HG03571 (cell line): ENCODE results near the gene SLC39A12.
"Not testable (repeated sequence)": the region's sequence is repeated elsewhere in the genome, so short reads cannot be mapped to it uniquely, and the experiment has no call there.

Experiments used
- ATAC-seq: cut with Tn5 transposase; IDR thresholded peaks from one replicate; pipeline ENCODE4 v1.9.1; 2021; ENCODE audit not compliant: unreplicated experiment

The SLC39A12 gene

DNA sequence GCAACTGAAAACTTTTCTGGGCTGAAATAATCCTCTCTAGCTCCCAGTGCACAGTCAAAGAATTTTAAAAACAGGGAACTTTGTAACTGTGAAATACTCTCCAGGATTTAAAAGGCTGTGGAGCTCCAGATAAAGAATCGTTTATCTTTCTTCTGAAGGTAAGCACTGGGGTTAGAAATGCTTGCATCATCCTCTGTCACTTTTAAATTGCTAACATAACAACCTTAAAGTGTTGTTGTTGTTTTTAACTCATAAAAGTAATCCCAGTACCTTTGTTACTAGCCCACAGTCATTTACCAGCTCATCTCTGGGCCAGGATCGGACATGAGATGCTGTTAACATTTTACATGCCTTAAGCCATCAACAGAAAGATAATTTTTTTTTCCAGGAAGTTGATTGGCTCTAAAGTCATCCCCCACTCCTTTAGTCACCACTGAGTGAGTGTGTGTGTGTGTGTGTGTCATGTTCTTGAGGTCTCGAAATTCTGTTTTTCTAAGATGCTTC, at the start of gene SLC39A12:
Gene SLC39A12 (plus strand): TSS at position 51 of the 504 bp plus-strand sequence. CDS start 1,359 bp downstream, outside the sequence.
- ATAC-seq = no peak

DNA sequence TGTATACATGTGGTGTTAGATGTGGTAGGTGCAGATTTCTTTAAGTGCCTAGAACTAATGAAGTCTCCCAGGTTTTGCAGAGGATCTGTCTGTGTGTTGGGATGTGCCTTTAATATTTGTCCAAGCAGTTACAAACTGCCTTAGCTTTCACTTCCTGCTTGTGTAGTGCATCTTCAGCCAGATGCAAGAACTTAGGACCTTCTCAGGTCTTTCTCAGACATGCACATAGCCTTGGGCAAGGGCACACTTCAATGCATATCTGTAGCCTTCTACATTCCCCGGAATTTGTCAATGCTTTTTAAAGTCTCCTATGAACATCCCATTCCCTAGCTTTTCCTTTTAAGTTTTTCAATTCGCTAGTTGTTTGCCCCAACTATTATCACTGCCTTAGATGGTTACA, 47.2 kb upstream of the SLC39A12 start:
- ATAC-seq = no peak

DNA sequence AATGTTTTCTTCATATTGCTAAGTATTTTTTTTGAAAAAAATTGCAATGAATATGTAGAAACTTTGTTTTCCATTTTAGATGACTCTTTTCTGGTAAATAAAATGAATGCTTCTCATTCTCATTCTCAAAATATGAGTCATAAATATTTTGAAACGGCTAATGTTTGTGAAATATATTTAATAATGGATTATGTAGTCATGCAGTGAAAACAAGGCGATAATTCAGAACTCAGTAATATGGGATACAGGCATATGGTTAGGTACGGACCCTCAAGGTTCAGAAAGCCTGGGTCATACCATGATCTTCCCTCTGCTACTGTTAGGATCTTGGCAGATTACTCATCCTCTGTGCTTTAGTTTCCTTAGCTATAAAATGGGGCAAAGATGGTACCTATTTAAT, 46.2 kb upstream of the SLC39A12 start:
- ATAC-seq = no peak

DNA sequence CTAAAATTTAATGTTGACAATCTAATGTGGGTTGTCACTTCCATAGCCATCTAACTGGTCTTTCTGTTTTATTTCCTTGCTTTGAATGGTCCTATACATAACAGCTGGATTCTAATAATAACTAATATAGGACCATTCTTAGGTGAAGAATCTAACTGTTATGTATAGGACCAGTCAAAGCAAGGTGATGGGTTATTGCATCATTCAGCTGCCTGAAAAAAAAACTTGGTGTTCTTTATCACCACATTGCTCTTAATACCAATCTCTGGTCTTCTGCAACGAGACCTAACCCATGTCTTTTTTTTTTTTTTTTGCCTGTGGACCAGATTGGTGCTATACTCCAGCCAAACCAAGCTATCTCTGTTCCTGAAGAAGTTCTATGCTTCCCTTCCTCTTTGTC, 45.7 kb upstream of the SLC39A12 start:
- ATAC-seq = no peak

DNA sequence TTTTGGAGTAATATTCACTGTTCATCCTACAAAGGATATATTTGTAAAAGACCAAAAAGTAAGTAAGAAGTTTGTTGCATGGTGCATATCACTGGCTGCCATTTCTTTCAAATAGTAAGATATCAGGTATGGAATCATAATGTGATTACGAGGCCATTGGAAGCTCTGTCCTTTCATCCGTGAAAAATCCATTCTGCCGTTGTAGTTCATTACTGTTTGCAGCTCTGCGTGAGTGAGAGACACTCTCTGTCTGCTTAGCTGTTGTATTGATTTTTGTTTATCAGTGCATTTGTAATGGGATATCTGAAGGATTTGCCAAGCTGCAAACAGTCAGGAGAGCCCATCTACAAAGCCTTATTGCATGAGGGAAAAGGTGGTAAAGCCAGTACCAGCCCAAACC, 44.1 kb upstream of the SLC39A12 start:
- no peak for ATAC-seq

DNA sequence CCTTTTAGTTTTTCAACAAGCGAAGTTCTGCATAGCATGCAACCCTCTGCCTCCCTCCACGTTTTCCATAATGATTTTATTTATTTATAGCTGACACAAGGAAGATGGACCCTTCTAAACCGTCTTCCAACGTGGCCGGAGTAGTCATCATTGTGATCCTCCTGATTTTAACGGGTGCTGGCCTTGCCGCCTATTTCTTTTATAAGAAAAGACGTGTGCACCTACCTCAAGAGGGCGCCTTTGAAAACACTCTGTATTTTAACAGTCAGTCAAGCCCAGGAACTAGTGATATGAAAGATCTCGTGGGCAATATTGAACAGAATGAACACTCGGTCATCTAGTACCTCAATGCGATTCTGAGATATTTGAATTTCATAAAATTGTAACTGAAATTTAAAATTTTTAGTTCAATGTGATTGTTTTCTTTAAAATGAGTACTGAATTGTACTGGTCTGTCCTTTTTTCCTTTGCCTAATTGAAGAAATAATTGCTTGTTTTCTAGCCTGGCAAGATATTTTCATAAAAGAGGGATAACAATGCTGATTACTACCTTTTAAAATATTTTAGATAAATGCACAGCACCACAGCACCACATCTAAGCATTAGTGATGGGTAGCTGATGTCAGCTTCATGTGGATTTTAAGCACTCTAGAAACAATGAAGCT, 41.5 kb upstream of the SLC39A12 start:
- no peak for ATAC-seq

DNA sequence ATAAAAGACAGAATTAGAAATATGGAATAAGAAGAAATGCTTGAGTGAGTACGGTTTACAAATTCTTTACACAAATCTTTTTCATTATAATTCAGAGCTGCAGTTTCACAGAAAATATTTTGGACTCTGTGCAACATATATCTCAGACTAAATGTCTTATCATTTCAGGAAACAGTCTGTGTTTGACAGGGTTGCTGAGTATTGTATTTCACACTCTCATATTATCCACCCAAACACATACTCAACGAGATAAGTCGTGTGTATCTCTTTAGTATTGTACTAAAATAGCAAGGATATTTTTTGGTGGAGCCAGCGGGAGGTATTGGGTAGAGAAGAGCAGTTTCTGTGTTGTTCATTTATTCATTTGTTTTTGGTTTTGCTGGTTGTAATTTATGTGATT, 39.0 kb upstream of the SLC39A12 start:
- ATAC-seq = no peak

DNA sequence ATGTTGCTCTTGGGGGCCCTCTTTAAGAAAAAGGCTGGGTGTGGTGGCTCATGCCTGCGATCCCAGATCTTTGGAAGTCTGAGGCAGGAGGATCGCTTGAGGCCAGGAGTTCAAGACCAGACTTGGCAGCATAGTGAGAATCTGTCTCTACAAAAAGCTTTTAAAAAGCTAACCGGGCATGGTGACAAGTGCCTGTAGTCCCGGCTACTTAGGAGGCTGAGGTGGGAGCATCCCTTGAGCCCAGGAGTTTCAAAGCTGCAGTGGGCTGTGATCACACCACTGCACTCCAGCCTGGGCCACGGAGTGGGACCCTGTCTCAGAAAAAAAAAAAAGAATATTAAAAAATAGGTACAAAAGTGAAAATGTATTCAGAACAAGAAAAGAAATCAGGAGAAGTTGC, 38.1 kb upstream of the SLC39A12 start:
- ATAC-seq = no peak

DNA sequence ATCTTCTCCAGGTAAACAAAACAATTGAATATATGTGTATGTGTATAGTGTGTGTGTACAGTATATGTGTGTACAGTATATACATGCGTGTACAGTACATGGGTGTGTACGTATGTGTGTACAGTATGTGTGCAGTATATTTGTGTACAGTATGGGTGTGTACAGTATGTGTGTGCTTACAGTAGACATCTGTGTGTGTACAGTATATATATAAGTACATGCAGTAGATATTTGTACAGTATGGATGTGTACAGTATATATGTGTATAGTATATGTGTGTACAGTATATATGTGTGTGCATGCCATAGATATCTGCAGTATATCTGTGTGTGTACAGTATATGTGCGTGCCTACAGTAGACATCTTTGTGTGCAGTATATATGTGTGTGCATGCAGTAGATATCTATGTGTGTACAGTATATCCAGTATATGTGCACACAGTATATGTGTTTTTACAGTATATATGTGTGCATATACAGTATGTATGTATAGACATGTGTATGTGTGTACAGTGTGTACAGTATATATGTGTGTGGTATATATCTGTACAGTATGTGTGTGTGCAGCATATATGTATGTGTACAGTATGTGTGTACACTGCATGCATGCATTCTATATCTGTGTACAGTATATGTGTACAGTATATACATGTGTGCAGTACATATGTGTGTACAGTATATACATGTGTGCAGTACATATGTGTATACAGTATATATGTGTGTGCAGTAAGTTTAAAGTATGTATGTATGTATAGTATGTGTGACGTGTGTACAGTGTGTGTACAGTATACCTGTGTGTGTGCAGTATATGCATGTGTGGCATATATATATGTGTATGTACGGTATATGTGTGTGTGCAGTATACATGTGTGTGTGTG, 37.3 kb upstream of the SLC39A12 start:
- no peak for ATAC-seq

DNA sequence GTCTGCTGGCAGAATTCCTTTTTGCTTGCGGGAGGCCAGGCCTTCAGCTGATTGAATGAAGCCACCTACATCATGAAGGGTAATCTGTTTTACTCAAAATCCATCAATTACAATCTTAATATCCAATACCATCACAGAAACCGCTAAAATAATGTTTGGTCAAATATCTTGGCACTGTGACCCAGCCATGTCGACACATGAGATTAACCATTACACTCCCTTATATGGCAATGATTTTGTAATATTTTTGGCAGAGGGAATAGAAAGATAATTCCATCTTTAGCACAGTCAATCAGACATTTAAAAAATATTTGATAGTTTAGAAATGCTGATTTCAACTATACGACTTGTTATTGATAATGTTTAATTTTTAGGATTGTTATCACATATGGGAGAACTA, 36.5 kb upstream of the SLC39A12 start:
- no peak for ATAC-seq

DNA sequence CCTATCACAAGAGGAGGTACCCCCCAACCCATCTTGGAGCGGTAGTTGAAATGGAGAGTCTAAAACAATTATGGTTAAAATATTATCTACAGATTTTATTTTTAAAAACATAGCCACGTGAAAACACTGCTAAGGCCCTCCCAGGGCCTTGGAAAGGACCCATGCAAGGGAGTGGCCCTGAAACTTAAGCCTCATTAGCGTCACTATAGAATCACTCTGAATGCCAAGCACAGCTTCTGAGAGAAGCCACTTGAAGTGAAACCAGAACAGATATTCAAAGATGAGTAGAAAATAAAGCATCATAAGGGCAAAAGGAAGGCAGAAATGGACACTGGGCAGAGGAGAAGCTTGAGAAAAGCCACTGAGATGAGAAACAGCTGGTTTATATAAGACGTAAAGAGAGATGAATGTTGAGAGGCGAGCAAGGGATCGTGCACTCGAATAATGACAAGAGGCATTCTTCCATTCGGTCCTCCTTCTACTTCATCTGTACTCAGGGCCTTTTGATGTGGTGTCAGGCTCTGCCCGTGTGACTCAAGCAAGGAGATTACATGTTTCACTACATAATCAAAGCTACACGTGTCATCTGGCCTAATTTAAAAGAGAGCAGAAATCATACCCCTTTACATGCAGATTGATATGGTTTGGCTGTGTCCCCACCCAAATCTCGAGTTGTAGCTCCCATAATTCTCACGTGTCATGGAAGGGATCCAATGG, 33.4 kb upstream of the SLC39A12 start:
- no peak for ATAC-seq

DNA sequence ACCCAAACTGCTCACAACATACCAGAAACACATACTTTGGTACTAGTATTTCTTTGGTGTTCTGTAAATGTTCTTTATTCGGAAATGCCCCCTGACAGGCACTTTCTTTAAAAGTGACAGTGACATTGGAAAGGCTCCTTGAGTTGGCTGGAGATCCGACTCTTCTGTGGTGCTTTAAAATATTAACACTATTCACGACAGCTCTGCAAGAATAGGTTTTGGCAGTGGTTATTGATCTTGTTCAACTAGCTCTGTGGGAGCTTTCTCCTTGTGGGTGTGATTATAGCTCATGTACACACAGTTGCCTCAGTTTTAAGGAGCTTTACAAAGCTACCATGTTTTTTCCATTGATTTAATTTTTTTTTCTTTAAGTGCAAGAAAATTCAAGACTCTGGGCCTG, 30.3 kb upstream of the SLC39A12 start:
- ATAC-seq = no peak

DNA sequence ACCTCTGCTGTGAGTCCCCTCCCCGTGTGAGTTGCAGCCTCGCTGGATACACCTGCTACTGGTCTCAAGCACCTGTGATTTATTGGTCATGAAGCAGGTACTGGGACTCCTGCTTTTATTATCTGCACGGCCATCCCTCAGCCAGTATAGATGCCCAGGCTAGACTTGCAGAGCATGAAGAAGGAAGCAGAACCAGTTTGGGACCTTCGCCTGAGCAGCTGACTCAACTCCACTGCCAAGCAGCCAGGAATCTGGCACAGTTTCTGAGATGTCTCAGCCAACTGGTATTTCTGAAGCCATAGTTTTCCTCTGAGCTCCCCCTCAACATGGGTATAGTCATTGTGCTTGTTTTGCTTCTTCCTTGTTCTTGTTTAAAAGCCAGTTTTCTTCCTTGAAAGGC, 28.0 kb upstream of the SLC39A12 start:
- no peak for ATAC-seq

DNA sequence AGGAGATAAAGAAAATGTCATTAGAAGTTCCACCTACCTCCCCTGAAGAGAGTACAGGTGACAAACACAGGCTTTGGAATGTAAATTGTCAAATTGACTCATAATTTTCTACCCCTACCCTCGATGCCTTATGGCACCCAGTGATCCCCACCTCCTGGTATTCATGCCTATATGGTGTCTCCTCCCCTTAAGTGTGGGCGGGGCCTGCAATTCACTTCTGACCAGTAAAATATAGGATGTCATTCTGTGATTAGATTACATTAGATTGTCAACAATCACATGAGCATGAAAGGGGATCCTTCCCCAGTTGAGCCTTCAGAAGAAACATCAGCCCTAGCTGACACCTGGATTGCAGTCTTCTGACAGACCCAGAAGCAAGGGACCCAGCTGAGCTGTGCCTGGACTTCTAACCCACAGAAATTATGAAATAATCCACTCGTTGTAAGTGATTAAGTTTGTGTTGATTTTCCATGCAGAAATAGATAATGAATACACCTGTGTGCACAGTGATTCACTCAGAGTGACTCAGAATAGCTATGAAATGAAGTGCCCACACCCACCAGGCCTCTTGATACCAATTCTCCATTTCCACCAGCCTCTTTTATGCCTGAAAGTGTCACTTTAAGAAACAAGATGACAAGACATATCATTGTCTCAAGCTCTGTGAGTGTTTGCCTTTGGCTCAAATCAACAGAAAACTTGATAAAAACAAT, 8.5 kb upstream of the SLC39A12 start:
- ATAC-seq = no peak

DNA sequence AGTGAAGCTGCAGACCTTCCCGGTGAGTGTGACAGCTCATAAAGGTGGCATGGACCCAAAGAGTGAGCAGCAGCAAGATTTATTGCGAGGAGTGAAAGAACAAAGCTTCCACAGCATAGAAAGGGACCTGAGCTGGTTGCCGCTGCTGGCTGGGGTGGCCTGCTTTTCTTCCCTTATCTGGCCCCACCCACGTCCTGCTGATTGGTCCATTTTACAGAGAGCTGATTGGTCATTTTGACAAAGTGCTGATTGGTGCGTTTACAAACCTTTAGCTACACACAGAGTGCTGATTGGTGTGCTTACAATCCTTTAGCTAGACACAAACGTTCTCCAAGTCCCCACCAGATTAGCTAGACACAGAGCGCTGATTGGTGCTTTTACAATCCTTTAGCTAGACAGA, 1.4 kb upstream of the SLC39A12 start:
- ATAC-seq = not testable (repeated sequence)

DNA sequence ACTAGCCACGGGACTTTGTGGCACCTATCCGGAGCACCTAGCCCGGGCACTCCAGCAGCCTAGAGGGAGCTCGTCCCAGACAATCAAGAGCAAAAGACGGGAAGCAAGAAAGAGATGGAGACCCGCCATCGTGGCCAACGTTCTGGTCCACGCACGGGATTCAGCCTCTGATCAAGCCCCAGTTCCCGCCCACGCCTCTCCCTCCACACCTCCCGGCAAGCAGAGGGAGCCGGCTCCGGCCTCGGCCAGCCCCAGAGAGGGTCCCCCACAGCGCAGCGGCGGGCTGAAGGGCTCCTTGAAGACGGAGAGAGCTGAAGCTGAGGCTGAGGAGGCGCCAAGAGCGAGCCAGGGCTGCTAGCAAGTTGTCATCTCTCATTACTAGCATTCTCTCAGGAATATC, 992 bp upstream of the SLC39A12 start:
- ATAC-seq = no peak

DNA sequence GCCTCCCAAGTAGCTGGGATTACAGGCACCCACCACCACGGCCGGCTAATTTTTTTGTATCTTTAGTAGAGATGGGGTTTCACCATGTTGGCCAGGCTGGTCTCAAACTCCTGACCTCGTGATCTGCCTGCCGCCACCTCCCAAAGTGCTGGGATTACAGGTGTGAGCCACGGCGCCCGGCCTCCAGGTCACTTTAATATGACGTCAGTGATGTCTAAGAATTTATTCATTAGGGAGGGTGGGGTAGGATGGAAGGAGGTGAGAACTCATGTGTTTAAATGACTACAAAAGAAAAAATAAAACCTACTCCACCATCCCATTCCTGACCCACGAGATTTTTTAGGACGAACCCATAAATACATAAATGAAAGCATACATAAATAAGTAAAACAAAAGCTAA, 2.7 kb downstream of the SLC39A12 start:
- not testable (repeated sequence) for ATAC-seq

DNA sequence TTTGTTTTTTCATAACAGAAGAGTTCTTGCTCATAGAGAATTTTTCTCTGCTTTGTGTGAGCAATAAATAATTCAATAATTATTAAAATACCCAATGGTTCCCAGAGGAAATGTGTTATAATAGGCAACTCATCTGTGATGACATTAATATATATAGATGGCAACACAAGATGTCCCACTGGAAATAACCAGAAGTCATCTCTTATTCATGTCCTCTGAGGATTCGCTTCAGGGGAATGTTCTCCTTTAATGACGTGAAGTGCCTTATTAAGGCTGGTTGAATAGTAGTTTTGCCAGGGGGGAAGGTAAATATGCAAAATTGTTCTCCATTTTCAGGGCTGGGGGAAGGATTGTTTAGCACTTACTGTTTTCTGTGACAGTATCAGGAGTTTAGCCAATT, 3.1 kb downstream of the SLC39A12 start:
- ATAC-seq = no peak

DNA sequence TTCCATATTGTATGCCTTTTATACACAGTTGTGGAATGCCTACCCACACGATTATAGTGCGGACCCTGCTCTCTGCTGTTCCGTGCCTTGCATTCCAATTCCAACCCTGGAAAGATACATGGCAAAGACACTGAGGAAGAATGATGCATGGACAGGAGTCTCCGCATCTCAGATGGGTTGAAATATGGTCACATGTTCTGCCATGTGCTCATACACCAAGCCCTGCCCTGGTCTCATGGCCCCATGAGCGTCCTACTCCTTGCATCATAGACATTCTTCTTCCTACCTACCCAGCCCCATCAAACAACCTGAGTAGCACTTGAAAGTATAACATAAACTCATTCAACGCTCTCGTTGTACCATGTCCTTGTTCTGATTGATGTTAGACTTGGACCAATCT, 6.3 kb downstream of the SLC39A12 start:
- no peak for ATAC-seq

DNA sequence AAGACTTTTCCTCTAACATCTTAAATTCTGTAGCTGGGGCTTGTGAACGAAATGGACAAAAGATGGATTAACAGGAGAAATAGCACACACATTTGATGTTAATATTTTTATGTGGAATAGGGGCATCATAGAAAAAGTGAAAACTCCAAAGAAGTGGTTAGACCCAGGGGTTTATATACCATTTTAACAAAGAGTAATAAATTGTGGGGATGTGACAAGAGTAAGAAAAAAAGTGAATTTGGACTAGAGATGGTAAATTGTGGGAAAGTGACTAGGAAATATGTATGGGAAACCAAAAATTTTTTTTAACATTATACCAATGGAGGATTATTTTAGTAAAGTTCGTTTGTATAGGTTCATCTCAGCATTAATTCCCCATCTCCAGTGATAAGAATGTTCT, 8.2 kb downstream of the SLC39A12 start:
- ATAC-seq = no peak
